Erythroblast (primary cell): ENCODE measurements around the gene PGA5.

Experiments
- GATA1 ChIP-seq: IDR thresholded peaks from 2 replicates; pipeline ENCODE4 v1.6.1; 2011; ENCODE audit warnings: low read depth, mild to moderate bottlenecking, control low read depth, low read length, moderate library complexity
- POLR2A ChIP-seq: IDR thresholded peaks from 2 replicates; pipeline ENCODE4 v1.6.1; 2011; ENCODE audit warnings: mild to moderate bottlenecking, low read length

DNA sequence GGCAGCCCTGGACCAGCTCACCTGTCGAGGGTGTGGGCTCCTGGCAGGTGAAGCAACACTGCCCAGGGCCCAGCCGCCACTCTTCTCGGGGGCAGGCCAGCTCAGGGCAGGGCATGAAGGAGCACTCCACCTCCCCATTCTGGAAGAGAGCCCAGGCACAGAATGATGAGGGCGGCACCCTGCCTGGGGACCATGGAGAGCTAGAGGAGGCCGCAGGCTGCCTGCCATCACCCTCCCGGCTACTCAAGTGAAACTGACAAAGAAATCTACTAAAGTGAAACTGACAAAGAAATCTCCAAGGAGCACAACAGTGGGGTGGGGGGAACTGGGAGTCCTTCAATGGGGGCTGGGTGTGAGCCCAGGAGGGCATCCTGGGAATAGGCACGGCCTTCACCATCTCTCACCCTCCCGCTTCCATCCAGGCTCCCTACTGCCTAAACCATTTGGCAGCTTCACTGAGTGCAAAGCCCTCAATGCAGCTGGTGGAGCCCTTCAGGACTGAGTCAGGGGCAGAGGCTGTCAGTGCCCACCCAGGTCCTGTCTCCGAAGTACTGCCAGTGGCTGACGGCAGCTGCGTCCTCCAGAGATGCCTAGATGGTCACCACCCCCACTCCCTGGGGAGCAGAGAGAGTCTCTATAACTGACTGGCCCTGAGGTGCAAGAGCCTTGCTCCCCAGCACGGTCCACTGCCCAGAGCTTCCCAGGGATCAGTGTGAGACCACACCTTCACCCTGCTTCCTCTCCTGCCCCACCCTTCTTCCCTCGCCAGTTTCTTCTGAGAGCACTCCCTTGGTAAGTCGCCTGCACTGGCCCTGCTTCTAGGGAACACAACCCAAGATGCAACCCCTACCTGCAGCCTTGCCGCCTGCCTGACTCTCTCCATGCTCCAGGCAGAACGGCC is 32.5 kb downstream of the PGA5 start:
- TF ChIP-seq POLR2A (no peak), GATA1 (no peak)
